Smooth muscle cell (in vitro differentiated cells): ENCODE data around the gene FSD1L. TPM values are rescaled to one million over a fixed set of nuclear protein-coding genes. Genes with fewer than 3 reads are reported as not detected.

ENCODE experiments used
- DNase-seq: peaks from one replicate; lab custom pipeline; 2025; ENCODE audit not compliant: unreplicated experiment; lab: John Stamatoyannopoulos, UW
- H2AFZ ChIP-seq: fragments of 200-600 bp; sonication (generic); 2 replicates; pipeline ENCODE4 v1.6.0; 2016; ENCODE audit warnings: antibody characterized with exemption, low read depth, mild to moderate bottlenecking
- H3F3A ChIP-seq: fragments of 200-600 bp; sonication (generic); 2 replicates; pipeline ENCODE4 v1.6.0; 2017; ENCODE audit warnings: antibody characterized with exemption, low read depth
- H3K27ac ChIP-seq: fragments of 200-600 bp; sonication (generic); 2 replicates; pipeline ENCODE4 v1.5.1; 2016; ENCODE audit warnings: low read depth, mild to moderate bottlenecking
- H3K27me3 ChIP-seq: fragments of 200-600 bp; sonication (generic); 2 replicates; pipeline ENCODE4 v1.6.1; 2016; ENCODE audit warnings: low read depth, mild to moderate bottlenecking
- H3K36me3 ChIP-seq: fragments of 200-600 bp; sonication (generic); 2 replicates; pipeline ENCODE4 v1.5.1; 2016; ENCODE audit warnings: low read depth
- H3K4me1 ChIP-seq: fragments of 200-600 bp; sonication (generic); 2 replicates; pipeline ENCODE4 v1.5.1; 2016; ENCODE audit warnings: low read depth
- H3K4me2 ChIP-seq: fragments of 200-600 bp; sonication (generic); 2 replicates; pipeline ENCODE4 v1.6.0; 2016; ENCODE audit warnings: mild to moderate bottlenecking
- H3K4me3 ChIP-seq: fragments of 200-600 bp; sonication (generic); 2 replicates; pipeline ENCODE4 v1.5.1; 2016; ENCODE audit warnings: mild to moderate bottlenecking
- H3K79me2 ChIP-seq: fragments of 200-600 bp; sonication (generic); 2 replicates; pipeline ENCODE4 v1.6.0; 2016; ENCODE audit warnings: low read depth, mild to moderate bottlenecking
- H3K9ac ChIP-seq: fragments of 200-600 bp; sonication (generic); 2 replicates; pipeline ENCODE4 v1.6.0; 2016; ENCODE audit warnings: low read depth
- H3K9me3 ChIP-seq: fragments of 200-600 bp; sonication (generic); replicated peaks from 2 replicates; pipeline ENCODE4 v1.5.1; 2016; ENCODE audit warnings: low read depth
- H4K20me1 ChIP-seq: fragments of 200-600 bp; sonication (generic); 2 replicates; pipeline ENCODE4 v1.6.0; 2016; ENCODE audit warnings: low read depth
- CTCF ChIP-seq: fragments of 200-600 bp; sonication (generic); IDR thresholded peaks from 2 replicates; pipeline ENCODE4 v1.5.1; 2017; ENCODE audit warnings: borderline replicate concordance, mild to moderate bottlenecking, antibody characterized with exemption; ENCODE audit not compliant: insufficient read depth, poor library complexity, severe bottlenecking
- WGBS: methylation state at CpG from one replicate; pipeline ENCODE4 v1.1.7; 2016; ENCODE audit warnings: low lambda C conversion rate; 5-methylcytosine and 5-hydroxymethylcytosine counted together
- polyA plus RNA-seq: library from polyadenylated mRNA; unstranded; fragments of >200 nt; fragmentation: Nextera tagmentation; extraction: Ambion mirVana; gene quantifications from 2 replicates; pipeline ENCODE4 v1.2.1, GENCODE V29; 2016
- total RNA-seq: library from RNA; depleted of rRNA; stranded (reverse); fragments of >200 nt; gene quantifications from 2 replicates; pipeline ENCODE4 v1.2.3, GENCODE V29; 2014

The FSD1L gene
- total and polyA plus RNA-seq, 2 experiments from 2014 or later = 1.0 to 7.5 TPM

- WGBS = 89% methylated on average over 2 of the region's 2 CpGs
- peaks cover 6% of the 10 kb centered on the region for H3K79me2 ChIP-seq
Measured at GRCh38 chr9:105473221-105473620, 25.4 kb downstream of the FSD1L start.

GRCh38 chr9:105475302-105475701 lies 27.5 kb downstream of the FSD1L start:
- peaks cover under 1% of the 10 kb centered on the region for H3K36me3 ChIP-seq
- peaks cover 63% of the 10 kb centered on the region for H4K20me1 ChIP-seq
- H3K9ac ChIP-seq = no peak overlapping the region
- H3K4me2 ChIP-seq = no peak overlapping the region
- H3K27me3 ChIP-seq = no peaks in the 10 kb centered on the region
- WGBS = 65% methylated on average over 2 of the region's 2 CpGs
- DNase-seq = no peak
- TF ChIP-seq CTCF = peak; percentile 29
- no peak overlapping the region for H2AFZ ChIP-seq
- no peak overlapping the region for H3K4me3 ChIP-seq
- no peaks in the 10 kb centered on the region for H3F3A ChIP-seq
- no peaks in the 10 kb centered on the region for H3K9me3 ChIP-seq
- no peaks in the 10 kb centered on the region for H3K4me1 ChIP-seq
- H3K79me2 ChIP-seq = peaks cover 6% of the 10 kb centered on the region
- H3K27ac ChIP-seq = peak overlapping the region; percentile 29

More at GRCh38 chr9:105473221-105473620, 25.4 kb downstream of the FSD1L start:
- H3K27me3 ChIP-seq = no peaks in the 10 kb centered on the region
- H3K4me2 ChIP-seq = no peak overlapping the region
- no peak overlapping the region for H3K27ac ChIP-seq
- DNase-seq = no peak
- no peaks in the 10 kb centered on the region for H3K4me1 ChIP-seq
- H3K9ac ChIP-seq = no peak overlapping the region
- peaks cover 17% of the 10 kb centered on the region for H3K36me3 ChIP-seq
- no peak overlapping the region for H2AFZ ChIP-seq
- no peaks in the 10 kb centered on the region for H3F3A ChIP-seq
- H3K4me3 ChIP-seq = no peak overlapping the region
- TF ChIP-seq CTCF = no peak
- H3K9me3 ChIP-seq = no peaks in the 10 kb centered on the region
- peaks cover 57% of the 10 kb centered on the region for H4K20me1 ChIP-seq

- H3K27ac ChIP-seq = no peak overlapping the region
- peaks cover 30% of the 10 kb centered on the region for H4K20me1 ChIP-seq
- no peaks in the 10 kb centered on the region for H3K27me3 ChIP-seq
- no peaks in the 10 kb centered on the region for H3K36me3 ChIP-seq
- no peak overlapping the region for H2AFZ ChIP-seq
- DNase-seq = no peak
- no peak overlapping the region for H3K4me2 ChIP-seq
- no peak overlapping the region for H3K4me3 ChIP-seq
- no peak overlapping the region for H3K9ac ChIP-seq
- H3K9me3 ChIP-seq = no peaks in the 10 kb centered on the region
- H3K4me1 ChIP-seq = no peaks in the 10 kb centered on the region
- H3F3A ChIP-seq = no peaks in the 10 kb centered on the region
- no peak for TF ChIP-seq CTCF
- H3K79me2 ChIP-seq = peaks cover 6% of the 10 kb centered on the region
Measured at GRCh38 chr9:105479846-105480245, 32.0 kb downstream of the FSD1L start.

GRCh38 chr9:105483618-105484017 lies 35.8 kb downstream of the FSD1L start:
- Histone ChIP-seq H2AFZ (no peak overlapping the region), H3K9ac (no peak overlapping the region), H3K27me3 (no peaks in the 10 kb centered on the region), H3F3A (no peaks in the 10 kb centered on the region), H3K36me3 (no peaks in the 10 kb centered on the region), H3K4me1 (no peaks in the 10 kb centered on the region), H3K4me3 (no peak overlapping the region), H3K27ac (no peak overlapping the region), H4K20me1 (peaks cover 7% of the 10 kb centered on the region), H3K9me3 (no peaks in the 10 kb centered on the region), H3K4me2 (no peak overlapping the region), H3K79me2 (no peaks in the 10 kb centered on the region)
- TF ChIP-seq CTCF = no peak
- no peak for DNase-seq
